HG03442 (cell line): Measurements from ENCODE around the gene AMPD3.
"Not testable (repeated sequence)": the region's sequence is repeated elsewhere in the genome, so short reads cannot be mapped to it uniquely, and the experiment has no call there.

Experiments used
- ATAC-seq: cut with Tn5 transposase; IDR thresholded peaks from one replicate; pipeline ENCODE4 v1.9.1; 2021; ENCODE audit warnings: mild to moderate bottlenecking, moderate library complexity; ENCODE audit not compliant: unreplicated experiment

The AMPD3 gene

GRCh38 chr11:10436683-10437082, 18.4 kb upstream of the AMPD3 start:
- ATAC-seq, result not testable (repeated sequence)

GRCh38 chr11:10438458-10438857, 16.6 kb upstream of the AMPD3 start:
- no peak for ATAC-seq

DNA sequence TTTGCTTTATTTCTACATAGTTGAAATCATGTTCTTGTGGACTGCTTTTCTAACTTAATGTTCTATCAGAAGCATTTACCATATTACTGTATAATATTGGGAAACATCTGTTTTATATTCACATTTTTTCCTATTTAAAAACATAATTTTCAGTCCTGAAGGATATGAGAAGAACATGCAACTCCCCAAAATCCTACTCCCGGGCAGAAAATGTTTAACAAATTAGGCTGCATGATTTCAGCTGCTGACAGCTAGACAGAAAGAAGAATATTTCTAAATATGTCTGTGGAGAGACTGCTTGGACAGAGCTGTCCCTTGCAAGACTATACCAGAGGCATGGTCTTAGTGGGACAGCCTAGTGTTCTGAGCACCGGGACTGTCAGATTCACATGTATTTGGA, 15.7 kb upstream of the AMPD3 start:
- ATAC-seq, result no peak

DNA sequence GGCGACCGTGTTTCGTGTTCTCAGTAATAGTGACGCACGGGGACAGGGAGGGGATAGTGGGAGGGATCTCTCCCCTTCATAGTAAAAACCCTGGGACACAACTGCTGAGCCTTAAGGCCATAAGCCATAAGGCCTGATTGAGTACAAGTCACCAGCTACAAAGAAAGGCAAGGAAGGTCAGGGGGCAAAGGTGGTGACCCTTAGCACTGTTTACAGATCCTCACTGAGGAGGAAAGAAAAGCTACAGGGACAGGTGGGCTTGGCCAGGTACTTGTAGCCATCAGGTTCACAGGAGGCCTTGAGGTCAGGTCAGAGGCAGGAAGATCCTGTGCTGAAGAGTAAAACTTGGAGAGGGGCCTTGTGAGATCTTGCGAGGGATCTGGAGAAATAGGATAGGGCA, 15.1 kb upstream of the AMPD3 start:
- no peak for ATAC-seq

- ATAC-seq, result no peak
Measured at GRCh38 chr11:10440401-10440800, 14.7 kb upstream of the AMPD3 start.

- no peak for ATAC-seq
Measured at GRCh38 chr11:10441091-10441490, 14.0 kb upstream of the AMPD3 start.

DNA sequence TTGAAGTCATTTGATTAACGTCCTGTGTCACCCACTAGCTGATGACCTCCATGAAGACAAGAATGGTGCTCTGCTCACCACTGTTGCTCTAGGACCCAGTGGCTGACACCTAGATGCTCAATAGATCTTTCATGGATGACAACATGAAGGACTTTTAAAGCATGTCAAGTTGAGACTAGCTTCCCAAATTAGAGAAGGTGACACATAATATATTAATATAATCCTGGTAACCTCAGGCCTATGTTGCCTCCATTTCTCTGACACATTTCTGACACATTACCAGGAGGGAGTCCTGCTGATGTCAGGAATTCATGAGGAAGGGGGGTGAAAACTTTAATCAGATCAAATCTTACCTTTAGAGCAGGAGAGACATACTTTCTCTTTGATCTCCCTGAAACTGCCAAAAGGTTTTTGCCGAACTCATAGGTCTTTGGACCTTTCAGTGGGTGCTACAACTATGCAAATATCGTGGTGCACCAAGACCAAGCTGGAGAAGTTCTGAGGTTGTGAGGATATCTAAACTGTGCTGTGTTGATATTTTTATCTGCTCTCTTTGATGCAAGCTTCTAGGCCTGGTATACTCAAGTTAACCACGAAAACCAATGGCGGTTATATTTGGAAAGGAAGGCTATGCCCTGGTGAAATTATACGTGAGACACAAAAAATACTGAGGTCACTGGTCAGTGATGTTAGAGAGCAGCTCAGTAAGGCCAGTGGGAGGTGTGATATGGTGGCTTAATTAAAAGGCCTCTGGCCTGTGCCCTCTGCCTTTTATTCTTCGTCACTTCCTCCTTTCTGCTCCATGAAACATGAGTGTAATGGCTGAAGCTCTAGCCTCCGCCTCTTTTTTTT, 13.2 kb upstream of the AMPD3 start:
- ATAC-seq, result peak; percentile 94

- no peak for ATAC-seq
Measured at GRCh38 chr11:10443152-10443551, 11.9 kb upstream of the AMPD3 start.

DNA sequence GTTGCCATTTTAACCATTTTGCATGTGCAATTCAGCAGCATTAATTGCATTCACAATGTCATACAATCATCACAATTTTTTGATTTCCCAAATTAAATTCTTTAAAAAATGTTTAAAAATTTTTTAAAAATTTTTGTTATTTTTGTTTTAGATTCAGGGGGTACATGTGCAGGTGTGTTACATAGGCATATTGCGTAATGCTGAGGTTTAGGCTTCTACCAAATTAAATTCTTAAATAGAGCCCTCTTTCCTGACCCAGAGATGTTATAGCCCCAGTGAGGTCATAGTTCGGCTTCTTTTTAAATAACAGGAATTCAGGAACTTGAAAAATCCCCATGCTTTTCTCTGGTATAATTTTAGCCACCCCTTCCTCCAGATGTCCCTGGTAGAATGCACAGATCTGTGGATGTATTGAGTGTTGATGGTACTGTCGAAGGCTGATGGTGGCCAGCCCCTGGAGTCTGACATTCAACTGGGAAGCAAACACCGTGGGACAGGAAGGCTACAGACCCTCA, 11.3 kb upstream of the AMPD3 start:
- no peak for ATAC-seq

DNA sequence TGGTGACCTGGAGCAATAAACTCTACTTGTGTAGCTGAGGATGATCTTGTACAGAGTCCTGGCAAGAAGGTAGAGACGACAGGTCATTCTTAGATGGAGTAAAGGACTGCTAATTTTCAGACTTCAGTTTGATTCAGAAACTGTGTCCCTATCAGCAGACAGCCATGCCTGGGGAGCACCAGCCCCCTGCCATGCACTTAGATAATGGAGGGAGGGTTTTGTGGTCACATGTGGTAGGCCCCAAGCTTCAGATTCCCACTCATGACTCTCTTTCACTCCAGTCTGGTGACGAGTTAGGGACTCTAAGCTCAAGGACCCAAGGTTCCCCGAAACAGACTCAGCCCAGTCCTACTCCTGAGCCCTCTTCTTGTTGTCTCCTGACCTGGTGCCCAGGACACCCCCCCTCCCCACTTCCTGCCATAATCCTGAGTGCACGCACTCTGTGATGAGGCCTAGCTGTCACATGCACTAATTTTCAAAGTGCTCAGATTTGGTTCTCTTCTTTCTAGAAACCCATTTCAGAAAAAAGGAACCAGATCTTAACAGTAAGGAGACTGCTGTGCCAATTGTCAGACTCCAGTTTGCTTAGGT, 10.2 kb upstream of the AMPD3 start:
- no peak for ATAC-seq

GRCh38 chr11:10447445-10447844, 7.6 kb upstream of the AMPD3 start:
- ATAC-seq, result no peak

GRCh38 chr11:10450462-10451425, 4.3 kb upstream of the AMPD3 start:
- ATAC-seq, result no peak

DNA sequence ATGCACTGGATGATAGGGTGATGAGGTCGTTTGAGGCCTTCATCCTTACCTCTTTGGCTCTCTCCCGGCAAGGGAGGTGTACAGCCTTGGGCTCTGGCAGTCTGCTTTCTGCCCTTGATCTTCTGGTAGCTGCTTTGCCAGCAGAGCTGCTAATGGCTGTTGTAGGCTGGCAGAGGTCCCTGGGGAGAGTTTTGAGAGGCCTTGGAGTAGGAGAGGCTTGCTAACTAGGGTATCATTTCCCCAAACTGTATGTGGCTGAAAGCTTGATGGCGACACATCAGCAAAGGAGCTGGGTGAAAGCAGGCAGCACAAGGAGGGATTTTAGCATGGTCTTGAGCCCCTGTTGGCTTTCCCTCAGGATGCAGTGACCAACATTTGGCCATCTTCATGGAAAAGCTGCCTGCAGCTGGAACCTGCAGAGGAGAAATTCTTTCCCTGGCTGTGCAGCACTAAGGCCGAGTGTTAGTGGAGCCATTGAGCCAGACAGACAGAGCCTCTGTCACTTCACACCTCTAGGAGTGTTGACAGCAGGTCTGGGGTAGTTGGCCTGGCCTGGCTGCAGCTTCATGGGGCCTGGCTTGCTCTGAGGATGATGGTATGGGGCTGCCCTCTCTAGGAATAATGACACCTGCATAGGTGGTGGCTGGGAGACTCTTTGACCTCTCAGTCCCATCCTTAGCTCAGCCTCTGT, 3.5 kb upstream of the AMPD3 start:
- no peak for ATAC-seq

- no peak for ATAC-seq
Measured at GRCh38 chr11:10452211-10452767, 2.8 kb upstream of the AMPD3 start.

DNA sequence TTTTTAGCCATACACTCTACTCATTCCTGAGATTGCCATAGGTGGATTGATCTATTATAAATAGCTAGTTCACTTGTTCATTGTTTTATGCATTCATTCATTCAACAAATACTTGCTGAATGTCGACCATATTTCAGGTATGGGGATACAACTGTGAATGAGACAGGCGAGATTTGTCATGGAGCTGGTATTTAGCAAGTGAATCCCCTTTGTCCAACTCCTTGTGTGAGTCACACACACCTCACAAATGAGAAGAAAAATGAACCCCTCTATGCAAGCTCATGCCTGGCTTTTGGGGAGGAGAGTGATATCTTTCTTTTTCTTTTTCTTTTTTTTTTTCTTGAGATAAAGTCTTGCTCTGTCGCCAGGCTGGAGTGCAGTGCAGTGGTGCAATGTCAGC, 1.8 kb upstream of the AMPD3 start:
- no peak for ATAC-seq

DNA sequence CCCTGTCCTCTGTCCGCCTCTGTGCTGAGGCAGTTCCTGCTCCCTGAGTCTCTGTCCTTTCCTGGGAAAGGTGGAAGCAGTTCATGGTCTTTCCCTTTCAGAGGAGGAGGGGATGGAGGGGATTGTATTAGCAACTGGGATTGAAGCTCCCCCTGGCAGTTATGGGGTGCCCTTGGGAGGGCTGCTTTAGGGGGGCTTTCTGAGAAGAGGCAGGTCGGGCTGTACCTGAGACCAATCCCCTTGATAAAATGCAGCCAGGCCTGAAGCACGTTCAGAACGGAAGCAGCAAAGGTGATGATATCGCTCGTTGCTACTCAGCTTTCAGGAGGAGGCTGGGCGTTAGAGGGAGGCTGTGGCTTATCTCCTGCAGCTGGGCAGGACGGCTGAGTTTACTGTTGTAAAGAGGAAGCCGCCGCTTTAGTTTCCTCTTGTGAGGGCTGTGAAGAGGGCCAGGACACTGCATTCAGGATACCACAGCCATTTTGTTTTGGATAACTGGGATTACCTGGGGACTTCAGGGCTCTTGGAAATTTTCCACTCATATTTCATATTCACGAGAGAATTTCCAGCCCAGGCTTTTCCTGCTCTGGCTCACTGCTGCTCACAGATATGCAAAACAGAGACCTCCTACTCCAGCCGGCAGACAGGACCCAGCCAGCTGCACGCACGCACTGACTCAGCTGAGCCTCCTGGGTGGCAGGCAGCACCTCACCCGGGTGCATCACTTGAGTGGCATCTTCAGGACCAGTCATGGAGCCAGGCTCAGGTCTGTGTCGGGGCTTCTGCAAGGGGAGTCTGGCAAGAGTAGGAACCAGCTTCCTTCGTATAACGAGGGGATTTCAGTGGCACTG, 798 bp downstream of the AMPD3 start:
- ATAC-seq, result peak; percentile 44

DNA sequence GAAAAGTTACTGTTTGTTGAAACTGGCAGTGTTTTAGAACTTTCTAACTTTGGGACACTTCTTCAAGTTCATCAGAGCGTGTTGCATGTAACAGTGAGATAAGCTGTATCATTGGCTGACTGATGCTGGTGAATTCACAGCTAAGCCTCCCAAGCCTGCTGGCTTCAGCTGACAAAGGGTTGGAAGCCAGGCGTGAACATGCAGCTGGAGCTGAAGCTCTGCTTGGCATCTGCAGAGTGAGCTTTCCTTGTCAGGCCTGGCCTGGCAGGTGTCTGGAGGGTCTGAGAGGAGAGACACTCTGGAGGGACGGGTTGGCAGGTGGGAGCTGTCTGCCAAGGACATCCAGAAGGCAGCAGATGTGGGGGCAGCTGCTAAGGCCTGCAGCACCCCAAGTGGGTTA, 1.5 kb downstream of the AMPD3 start:
- no peak for ATAC-seq

- no peak for ATAC-seq
Measured at GRCh38 chr11:10457901-10458300, 2.8 kb downstream of the AMPD3 start.
